Activated CD4-positive, alpha-beta T cell treated with anti-CD3 and anti-CD28 coated beads for 4 hours (primary cell): Measurements from ENCODE around the gene NFX1.
"Not testable (repeated sequence)": the region's sequence is repeated elsewhere in the genome, so short reads cannot be mapped to it uniquely, and the experiment has no call there.

Experiments
- DNase-seq, 2 donors: peaks; one replicate each; pipeline ENCODE4 v3.0.0-alpha.2; 2020

NFX1 gene

DNA sequence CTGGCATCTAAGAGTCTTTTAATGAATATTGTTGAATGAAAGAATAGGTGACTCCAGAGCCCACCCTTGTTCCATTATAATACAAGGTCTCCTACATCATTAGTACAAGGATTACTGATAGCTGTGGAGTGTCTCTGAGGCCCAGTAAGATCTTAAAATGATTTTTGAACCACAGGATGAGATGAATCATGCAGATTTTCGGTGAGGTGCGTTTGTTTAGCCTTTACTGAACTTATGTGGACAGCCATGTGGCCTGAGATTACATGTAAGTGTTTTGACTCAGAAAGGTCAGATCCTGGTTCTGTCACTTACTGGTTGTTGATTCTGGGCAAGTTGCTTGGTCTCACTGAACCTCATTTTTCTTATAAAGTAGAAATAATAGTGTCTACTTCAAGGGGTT, 21.6 kb downstream of the NFX1 start:
- DNase-seq = no peak

DNA sequence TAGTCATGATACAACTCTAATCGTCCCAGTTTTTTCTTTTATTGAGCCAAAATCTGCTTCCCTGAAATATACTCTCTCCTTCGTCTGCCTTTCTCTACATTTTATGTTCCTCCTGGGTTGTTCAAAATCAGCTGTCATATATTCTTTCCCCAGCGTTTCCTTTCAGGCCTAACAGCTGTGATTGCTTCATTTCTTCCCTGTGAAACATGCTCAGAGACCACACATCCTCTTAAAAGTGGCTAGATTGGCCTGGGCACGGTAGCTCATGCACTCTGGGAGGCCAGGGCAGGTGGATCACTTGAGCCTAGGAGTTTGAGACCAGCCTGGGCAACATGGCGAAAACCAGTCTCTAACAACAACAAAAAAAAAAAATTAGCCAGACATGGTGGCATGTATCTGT, 25.1 kb downstream of the NFX1 start:
- no peak for DNase-seq

GRCh38 chr9:33317136-33317535, 26.8 kb downstream of the NFX1 start:
- not testable (repeated sequence) for DNase-seq

GRCh38 chr9:33318225-33318624, 27.9 kb downstream of the NFX1 start:
- no peak for DNase-seq

GRCh38 chr9:33318781-33319180, 28.5 kb downstream of the NFX1 start:
- no peak for DNase-seq

- no peak for DNase-seq
These were observed 29.9 kb downstream of the NFX1 start for GRCh38 chr9:33320230-33320567.

GRCh38 chr9:33320568-33321261, 30.4 kb downstream of the NFX1 start:
- DNase-seq = no peak

DNA sequence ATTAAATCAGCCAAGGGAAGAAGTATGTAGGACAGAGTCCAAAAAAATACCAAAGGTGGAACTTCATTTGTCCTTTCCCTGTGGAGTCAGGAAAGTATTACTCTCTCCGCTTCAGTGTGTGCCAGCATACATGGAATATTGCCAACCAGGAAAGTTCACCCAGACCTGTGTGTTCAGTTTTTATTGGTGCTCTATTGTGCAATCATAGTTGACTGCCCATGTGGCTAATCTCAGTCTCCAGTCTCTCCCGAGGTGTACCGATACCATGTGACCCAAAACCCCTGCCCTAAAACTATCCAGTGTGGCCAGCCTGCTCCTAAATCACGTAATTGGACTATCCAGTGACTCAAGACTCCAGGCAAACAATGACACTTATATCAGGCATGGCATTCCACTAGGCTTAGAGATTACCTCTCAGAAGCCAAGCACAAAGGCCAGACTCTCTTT, 38.8 kb downstream of the NFX1 start:
- no peak for DNase-seq

GRCh38 chr9:33329979-33330378, 39.7 kb downstream of the NFX1 start:
- DNase-seq = no peak

DNA sequence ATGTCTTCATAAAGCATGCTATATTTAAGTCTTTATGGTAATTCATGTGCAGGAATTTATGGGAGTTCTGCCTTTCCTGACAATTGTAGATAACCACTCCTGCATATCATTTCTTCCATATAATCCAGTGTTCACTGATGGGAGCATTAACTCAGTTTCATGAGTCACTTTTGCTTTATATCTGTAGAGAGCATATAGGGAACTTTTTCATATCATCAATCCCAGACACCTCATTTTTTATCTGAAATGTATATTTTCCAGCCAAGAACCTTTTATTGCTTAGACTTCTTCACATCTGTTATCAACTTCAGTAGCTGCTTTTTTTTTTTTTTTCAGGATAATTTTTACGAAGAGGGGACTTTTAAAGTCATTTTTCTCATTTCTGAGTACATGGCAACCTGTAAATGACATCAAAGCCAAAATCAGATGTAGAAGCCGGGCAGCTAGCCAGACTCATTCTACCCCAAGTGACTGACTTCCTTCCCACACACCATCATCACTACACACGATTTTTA, 41.1 kb downstream of the NFX1 start:
- no peak for DNase-seq

DNA sequence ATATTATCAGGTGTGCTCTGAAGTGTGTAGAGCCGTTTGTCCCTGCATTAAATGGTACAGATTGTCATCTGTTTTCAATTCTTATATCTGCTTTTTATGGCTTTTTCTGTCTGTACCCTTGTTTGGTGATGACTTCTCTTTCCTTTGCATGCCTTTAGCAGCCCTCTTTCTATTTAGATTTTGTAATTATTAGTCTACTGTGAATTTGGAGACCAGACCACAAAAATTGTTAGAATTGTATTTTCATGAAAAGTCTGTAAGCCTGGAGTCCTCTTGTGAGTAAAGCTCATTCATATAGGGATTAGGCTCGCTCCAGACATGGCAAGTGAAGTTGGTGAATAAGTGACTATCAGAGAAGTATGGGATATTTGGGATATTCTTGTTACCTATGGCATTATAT, 41.7 kb downstream of the NFX1 start:
- DNase-seq = no peak

DNA sequence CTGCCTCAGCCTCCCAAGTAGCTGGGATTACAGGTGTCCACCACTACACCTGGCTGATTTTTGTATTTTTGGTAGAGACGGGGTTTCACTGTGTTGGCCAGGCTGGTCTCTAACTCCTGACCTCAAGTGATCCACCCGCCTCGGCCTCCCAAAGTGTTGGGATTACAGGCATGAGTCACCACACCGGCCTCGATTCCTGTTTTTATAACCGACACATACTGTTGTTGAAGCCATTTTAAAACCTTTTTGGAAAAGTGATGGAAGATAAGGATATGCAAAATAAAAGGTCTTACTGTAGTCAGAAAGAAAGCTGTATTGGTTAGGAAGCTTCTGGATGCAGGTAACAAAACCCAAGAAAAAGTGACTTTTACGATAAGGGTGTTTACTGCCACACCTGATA, 42.6 kb downstream of the NFX1 start:
- not testable (repeated sequence) for DNase-seq

DNA sequence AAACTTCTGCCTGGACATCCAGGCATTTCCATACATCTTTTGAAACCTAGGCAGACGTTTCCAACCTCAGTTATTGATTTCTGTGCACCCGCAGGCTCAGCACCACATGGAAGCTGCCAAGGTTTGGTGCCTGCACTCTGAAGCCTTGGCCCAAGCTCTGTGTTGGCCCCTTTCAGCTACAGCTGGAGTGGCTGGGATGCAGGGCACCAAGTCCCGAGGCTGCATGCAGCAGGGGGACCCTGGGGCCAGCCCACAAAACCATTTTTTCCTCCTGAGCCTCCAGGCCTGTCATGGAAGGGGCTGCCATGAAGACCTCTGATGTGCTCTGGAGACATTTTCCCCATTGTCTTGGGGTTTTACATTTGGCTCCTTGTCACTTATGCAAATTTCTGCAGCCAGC, 49.9 kb downstream of the NFX1 start:
- DNase-seq = no peak

DNA sequence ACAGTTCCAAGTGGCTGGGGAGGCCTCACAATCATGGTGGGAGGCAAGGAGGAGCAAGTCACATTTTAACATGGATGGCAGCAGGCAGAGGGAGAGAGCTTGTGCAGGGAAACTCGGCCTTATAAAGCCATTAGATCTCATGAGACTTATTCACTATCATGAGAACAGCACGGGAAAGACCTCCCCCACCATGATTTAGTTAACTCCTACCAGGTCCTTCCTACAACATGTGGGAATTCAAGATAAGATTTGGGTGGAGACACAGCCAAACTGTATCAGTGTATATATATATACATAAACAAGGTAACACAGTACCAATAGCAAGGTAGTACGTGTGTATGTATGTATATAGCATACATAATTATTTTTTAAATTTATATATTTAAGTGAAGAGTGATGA, 50.9 kb downstream of the NFX1 start:
- no peak for DNase-seq

DNA sequence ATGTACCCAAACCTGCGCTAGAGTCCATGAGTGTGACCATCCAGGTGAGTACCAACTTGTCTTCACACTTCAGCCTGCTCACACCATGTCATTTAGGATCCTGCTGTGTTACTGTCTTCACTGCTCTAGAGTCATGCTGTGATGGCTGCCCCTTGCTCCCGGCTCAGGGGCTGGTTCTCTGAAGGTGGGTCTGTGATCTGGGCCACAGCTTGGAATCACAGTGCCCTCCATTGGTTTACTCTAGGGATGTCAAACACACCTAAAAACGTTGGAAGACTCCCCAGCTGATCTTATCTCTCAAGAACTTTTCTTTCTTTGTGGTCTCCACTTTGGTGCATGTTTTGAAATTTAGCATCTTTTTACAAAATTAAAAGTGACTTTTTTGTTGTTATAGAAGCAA, 53.8 kb downstream of the NFX1 start:
- DNase-seq = no peak

- DNase-seq = no peak
These were observed 56.2 kb downstream of the NFX1 start for GRCh38 chr9:33346564-33346963.

DNA sequence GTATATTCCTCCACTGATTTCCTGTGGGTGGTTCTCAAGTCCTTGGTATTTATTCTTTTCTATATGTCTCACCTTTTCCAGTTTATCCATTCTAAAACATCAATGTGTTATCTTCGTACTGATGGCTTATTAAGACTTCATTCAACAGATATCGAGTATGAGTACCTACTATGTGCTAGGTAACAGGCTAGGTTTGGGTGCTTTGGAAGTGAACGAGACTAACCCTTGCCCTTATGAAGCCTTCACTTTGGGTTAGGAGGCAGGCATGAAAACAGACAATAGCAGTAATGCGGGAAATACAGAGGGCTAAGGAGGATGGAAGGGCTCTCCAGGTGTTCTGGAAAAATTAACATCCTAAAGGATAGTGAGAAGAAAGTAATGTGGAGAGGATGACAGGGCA, 58.7 kb downstream of the NFX1 start:
- DNase-seq = no peak

- DNase-seq = no peak
These were observed 59.4 kb downstream of the NFX1 start for GRCh38 chr9:33349743-33350142.

DNA sequence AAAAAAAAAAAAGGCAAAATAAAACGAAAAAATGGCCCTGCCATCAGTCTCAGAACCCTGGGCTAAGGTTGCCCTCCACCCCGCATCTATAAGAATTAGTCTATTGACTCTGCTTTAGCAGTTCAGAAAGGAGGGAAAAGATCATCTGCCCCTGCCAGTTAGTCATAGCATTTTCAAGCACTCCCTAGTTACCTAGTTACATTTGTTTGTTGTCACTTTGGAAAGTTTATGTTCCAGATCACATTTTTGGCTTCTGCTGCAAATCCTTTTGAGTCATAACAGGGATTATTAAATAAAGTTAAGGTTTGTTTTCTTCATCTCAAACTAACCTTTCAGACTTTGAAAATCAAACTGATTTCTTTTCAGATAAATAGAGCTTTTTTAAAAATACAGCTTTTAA, 60.0 kb downstream of the NFX1 start:
- DNase-seq = no peak

GRCh38 chr9:33351547-33351946, 61.2 kb downstream of the NFX1 start:
- DNase-seq = no peak

- DNase-seq = no peak
These were observed 64.4 kb downstream of the NFX1 start for GRCh38 chr9:33354651-33355211.

GRCh38 chr9:33355933-33356332, 65.6 kb downstream of the NFX1 start:
- DNase-seq = no peak

GRCh38 chr9:33358641-33359040, 68.3 kb downstream of the NFX1 start:
- not testable (repeated sequence) for DNase-seq

GRCh38 chr9:33364127-33364526, 73.8 kb downstream of the NFX1 start:
- DNase-seq = no peak

DNA sequence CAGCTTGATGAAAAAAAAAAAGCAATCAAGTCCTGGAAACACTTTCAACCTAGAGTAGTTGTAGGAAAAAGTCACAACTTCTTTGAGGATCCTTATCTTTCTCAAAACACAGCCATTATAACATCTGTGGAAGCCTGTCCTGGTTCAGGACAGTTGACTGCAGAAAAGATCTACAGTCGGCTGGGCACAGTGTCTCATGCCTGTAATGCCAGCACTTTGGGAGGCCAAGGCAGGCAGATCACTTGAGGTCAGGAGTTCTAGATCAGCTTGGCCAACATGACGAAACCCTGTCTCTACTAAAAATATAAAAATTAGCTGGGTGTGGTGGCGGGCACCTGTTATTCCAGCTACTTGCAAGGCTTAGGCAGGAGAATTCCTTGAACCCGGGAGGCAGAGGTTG, 74.5 kb downstream of the NFX1 start:
- DNase-seq = not testable (repeated sequence)
